NCI-H1092 treated with DMSO at 0.1 percent for 48 hours (cell line): Measurements from ENCODE around the gene ELMO2.

ENCODE experiments used
- DNase-seq: peaks from one replicate; lab custom pipeline; 2025; lab: John Stamatoyannopoulos, UW

Gene ELMO2, protein sequence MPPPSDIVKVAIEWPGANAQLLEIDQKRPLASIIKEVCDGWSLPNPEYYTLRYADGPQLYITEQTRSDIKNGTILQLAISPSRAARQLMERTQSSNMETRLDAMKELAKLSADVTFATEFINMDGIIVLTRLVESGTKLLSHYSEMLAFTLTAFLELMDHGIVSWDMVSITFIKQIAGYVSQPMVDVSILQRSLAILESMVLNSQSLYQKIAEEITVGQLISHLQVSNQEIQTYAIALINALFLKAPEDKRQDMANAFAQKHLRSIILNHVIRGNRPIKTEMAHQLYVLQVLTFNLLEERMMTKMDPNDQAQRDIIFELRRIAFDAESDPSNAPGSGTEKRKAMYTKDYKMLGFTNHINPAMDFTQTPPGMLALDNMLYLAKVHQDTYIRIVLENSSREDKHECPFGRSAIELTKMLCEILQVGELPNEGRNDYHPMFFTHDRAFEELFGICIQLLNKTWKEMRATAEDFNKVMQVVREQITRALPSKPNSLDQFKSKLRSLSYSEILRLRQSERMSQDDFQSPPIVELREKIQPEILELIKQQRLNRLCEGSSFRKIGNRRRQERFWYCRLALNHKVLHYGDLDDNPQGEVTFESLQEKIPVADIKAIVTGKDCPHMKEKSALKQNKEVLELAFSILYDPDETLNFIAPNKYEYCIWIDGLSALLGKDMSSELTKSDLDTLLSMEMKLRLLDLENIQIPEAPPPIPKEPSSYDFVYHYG

DNA sequence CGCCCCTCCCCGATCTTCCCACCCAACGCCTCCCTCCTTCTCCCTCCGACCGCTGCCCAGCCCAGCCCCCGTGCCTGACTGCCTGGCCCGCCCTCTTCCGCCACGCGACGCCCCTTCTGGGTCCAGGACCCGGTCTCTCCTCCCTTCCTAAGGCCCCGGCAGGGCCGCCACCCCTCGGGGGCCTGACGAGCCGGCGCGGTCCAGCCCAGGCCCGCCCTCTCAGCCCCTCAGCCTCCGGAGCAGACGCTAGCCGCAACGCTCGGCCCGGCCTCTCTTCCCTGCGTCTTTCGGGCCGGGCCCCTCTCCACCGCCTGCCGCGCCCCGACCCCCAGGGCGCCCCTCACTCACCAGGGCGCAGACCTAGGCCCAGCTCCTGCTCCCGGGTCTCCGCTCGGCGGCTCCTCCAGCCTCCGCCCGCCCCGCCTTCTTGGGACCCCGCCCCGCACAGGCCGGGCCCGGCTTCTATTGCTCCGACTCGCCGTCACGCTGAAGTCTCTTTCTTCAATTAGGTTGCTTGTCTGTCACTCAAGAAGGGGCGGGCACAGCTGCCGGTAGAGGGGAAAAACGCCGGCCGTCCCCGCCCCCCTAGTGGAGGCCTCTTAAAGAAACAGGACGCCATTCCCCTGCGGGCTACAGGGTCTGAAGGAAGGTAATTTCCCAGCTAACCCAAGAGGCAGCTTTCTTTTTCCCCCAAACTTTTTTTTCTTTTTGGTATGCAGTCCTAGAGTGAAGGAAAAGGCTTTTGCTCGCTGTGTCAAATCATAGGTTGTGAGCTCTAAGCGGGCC, at the start of gene ELMO2:
Gene ELMO2 (minus strand): TSS at position 416 of the 786 bp plus-strand sequence. CDS start 12,133 bp downstream, outside the sequence.
- peak; percentile 99 for DNase-seq

DNA sequence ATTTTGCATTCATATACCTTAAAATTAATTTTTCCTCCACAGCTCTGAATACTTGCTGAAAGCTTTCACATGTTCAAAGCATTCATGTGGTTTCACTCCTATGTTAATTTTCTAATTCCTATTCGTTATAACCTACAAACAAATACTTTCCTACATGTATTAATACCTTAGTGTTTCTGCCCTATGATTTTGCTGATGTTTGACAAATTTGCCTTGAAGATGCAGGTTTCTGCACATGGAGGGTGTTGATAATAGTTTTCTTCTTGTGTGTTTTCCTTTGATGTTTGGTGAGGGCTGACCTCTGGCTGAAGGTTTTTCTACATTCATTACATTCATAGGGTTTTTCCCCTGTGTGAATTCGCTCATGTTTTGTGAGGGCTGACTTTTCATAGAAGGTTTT, 49.3 kb upstream of the ELMO2 start:
- no peak for DNase-seq

DNA sequence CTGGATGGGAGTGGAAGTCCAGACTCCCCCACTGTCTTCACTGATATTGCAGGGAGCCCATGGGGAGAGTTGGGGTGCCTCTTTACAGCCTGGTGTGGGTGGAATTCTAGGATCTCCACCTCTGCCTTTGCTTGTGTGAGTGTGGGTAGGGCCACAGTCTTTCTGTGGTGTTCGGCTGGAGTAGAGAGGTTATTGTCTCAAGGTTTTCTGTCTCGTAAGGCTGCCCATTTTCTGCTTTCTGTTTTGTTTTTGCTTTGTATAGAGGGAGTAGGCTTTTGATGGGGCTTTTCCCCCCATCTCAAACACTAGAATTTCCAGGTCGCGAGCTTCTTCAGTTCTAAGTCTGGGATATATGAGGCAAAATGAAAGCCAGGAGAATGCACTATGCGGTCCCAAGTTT, 40.4 kb upstream of the ELMO2 start:
- DNase-seq, result no peak

DNA sequence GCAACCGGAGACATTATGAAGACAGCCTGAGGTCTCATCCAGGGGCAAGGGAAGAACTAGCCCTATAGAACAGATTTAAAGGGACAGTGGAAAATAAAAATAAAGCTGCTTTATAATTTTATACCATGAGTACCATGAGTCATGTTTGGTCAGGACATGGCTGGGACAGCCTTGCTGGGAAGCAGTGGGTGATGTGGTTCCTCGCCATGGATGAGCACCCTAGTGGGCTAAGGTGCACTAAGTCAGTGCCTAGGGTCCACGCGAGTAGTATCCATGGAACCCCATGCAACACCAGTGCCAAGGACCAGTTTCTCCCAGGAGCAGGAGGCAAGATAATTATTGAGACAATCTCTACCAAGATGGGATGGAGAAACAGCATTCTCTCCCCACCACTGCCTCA, 33.4 kb upstream of the ELMO2 start:
- DNase-seq, result no peak

DNA sequence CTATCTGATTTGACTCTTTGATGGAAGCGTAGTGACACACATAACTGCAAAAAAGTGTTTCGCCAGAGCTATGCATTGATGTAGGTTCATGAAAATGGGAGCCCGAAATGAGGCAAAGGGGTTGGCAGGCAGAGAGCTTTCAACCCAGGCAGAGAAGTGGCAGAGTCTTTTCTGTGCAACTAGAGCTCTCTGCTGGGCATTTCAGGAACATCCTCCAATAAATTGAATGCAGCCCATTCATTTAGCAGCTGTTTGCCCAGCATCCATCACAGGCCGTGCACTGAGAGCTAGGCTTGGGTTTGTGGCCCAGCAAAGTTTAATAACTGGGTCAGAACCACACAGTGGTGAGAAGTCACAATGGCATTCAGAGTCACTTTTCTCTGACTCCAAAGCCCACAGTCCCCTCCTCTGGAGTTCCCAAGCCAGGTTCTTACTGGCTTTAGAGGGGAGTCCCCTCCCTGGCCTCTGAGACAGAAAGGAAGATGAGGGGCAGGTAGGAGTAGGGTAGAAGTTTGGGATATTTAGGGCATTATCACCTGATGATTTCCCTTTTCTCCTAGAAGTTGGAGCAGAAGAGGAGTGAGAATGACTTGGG, 31.8 kb upstream of the ELMO2 start:
- peak; percentile 25 for DNase-seq

DNA sequence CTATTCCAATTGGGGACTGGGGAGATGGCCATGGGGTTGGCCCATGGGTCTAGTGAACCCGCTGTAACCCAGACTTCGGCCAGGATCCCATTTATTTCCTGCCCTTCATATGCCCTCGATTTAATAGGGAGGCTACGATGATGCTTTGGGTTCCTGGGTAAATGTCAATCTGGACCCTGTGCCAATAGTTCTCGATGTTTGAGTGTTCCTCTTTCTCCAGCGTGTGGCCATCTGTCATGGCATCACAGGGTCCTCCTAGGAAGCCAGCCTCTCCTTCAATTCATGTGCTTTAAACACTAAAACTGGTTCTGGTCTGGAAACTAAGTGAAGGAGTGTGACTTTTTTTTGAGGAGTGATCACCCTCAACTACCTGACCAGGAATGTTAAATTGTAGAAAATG, 28.7 kb upstream of the ELMO2 start:
- no peak for DNase-seq

DNA sequence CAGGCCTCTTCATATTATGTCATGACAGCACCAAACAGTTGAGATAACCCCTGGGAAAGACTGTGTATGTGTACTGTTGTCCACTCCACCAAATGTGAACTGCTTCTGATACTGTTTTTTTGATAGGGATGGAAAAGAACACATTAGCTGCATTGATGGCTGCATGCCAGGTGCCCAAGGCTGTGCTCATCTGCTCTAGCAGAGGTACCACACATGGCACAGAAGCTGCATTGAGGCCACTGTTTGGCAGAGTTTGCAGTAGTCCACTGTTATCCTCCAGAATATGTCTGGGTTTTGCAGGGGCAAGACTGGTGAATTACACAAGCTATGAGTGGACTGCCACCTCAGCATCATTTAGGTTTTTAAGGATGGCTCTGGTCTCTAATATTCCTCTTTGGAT, 28.2 kb upstream of the ELMO2 start:
- no peak for DNase-seq

DNA sequence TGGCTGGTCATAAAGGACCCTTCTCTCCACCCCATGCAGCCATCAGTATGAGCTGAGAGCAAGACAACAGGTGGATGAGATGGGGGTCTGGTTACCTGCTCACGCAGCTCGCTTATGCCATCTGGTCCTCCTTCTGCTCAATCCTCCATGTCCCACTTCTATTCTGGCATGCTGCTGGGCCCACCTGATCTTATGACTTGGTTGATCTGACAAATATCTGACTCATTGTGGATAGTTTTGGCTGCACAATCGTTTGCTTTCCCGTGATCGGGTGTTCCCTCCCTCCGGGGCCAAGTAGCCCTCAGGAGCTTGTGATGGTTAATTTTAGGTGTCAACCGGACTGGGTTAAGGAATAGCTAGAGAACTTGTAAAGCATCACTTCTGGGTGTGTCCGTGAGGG, 26.6 kb upstream of the ELMO2 start:
- no peak for DNase-seq

DNA sequence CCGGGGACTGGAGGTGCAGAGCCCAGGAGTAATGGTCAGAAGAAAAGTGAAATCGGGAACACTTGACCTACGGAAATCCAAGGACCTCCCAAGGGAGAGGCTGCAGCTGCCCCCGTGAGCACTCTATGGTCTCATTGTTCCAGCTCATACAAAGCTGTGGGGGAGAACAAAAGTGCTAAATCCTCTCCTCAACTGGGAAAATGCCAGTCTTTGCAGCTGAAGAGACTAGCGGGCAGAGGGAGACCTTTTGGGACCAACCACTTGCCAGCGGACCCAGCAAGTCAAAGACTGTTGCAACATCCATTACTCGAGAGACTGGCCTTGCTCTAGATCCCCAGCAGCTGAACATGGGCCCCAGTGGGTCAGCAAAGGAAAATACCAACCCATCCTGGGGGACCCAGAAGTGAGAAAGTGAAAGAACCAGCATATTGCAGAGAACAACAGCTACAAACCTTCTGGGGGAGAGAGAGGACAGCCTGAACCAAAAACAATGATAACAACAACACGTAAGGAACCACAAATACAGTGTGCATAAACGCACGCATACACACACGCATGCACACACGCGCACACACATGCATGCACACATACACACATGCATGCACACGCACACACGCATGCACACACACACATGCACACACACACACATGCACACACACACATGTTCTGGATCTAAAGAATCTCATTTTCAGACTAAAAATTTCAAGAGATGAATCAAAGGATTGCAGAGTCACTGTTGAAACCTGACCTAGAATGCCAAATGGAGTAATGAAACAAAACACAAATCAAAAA, 24.7 kb upstream of the ELMO2 start:
- no peak for DNase-seq

DNA sequence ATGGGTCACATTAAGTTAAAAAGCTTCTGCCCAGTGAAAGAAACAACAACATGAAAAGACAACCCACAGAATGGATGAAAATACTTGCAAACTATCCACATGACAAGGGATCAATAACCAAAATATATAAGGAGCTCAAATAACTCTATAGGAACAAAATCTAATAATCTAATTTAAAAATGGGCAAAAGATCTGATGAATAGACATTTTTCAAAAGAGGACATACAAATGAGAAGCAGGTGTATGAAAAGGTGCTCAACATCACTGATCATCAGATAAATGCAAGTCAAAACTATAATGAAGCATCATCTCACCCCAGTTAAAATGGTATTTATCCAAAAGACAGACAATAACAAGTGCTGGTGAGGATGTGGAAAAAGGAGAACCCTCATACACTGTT, 21.0 kb upstream of the ELMO2 start:
- no peak for DNase-seq

DNA sequence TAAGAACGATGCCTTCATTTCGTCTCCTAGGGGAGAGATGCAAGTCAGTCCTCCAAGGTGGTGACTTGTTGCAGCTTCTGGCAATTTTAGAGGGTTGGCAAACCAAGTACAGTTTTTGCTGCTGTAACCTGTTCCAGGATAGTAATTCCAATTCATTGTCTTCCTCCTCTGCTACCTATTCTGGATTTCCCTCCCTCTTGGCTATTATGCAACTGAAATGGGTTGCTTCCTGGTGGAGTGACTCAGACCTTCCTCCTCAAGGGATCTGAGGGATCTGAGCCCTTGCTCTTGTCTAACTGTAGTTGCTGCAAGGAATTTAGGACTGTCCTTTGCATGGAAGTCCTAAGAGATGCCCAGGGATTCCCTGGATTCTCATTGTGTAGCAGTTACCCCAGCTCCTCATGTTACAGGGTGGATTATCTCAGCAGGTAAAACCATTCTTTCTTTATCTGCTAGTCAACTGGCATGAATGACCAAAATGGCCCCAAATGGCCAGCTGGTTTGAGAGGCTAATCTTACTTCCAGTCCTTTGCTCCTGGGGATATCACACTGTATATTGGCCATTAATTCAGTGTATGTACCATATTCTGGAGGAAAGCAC, 17.6 kb upstream of the ELMO2 start:
- no peak for DNase-seq

DNA sequence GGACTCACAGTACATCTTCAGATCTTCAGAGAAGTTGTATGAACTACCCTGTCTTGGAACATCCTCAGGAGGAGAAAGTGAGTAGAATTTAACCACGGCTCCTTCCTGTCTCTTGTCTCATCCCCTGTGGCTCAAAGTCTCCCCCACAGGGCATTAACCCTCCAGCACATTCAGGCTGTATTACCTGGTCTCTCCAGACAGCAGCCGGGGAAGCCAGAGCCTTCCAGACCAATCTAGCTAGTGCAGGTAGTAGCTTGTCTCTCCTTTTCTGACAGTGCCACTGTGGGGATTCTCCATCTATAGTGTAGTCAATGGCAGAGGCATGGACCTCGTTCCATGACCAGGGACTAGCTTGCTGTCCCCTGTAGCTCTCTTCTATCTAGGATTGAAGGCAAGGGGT, 16.9 kb upstream of the ELMO2 start:
- DNase-seq, result no peak

DNA sequence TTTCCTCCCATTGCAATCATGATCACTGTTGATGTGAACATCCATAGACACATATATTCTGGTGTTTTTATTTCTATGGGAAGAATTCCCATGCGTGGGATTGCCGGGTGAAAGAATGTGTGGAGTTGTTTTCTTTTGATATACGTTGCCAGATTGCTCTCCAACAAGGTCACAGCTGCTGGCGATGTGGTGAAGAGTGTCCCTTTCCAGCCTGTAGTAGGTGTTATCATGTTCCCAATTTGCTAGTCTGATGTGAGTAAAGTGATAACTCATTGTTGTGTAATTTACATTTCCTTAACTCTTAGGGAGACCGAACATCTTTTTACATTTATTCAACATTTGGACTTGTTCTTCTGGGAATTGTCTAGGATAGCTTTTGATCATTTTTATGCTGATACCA, 14.5 kb upstream of the ELMO2 start:
- no peak for DNase-seq

DNA sequence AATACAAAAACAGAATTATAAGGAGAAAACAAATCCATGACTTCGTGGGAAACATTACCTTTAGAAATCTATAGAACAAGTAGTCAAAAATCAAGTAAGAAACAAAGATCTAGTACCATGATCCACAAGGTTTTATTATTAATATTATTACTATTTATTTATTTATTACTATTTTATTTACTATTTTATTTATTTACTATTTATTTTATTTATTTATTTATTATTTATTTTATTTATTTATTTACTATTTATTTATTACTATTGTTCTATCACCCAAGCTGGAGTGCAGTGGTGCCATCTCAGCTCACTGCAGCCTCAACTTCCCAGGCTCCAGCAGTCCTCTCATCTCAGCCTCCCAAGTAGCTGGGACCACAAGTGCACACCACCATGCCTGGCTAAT, 13.5 kb upstream of the ELMO2 start:
- DNase-seq, result no peak

DNA sequence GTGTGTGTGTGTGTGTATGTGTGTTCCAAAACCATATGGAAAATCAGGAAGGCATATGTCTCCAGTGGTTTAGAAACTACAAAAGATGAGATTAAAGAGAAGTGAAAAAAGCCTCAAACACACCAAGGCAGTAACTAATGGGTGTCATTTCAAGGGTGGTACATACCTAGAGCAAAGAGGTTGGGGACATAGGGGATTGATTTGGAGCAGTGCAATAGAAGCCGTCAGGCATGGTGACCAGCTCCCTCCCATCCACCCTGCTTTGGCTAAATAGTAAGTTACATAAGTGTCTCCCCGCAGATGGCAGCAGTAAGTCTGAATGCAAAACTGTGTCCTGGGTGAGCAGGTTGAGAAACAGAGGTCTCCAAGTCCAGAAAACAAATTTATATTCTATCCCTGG, 10.4 kb upstream of the ELMO2 start:
- DNase-seq, result no peak

DNA sequence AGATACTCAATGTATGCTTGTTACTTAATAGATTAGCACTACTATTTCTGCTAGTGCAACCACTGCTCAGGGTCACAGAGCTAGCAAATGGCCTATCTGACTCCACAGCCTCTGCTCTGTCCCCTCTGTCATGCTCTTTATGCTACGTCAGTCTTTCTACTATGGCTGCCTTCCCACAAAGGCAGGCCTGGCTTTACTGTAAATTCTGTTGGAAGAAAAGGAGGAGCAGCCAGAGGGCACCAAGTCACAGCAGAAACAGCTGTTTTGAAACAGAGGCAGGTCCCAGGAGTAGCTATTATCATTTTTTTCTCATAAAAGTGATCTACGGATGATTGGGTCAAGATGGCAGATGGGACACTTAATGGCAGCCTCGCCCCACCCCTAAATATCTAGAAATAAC, 10.0 kb upstream of the ELMO2 start:
- no peak for DNase-seq

DNA sequence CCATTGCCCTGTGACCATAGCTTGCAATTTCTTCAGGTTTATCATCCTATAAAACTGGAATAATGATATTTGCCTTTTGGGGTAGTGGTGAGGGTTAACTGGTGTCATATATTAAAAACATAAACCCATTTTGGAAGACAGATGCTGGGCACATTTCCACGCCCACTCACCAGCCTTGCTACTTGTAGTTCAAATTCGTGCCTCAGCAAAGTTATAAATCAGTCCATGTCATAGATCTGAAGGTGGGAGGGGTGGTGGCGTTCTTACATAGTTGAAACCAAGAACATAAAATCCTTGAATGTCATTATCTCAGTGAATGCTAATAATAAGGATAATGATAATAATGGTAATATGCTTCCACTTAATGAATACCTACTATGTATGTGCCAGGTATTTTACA, 9.4 kb upstream of the ELMO2 start:
- DNase-seq, result no peak

DNA sequence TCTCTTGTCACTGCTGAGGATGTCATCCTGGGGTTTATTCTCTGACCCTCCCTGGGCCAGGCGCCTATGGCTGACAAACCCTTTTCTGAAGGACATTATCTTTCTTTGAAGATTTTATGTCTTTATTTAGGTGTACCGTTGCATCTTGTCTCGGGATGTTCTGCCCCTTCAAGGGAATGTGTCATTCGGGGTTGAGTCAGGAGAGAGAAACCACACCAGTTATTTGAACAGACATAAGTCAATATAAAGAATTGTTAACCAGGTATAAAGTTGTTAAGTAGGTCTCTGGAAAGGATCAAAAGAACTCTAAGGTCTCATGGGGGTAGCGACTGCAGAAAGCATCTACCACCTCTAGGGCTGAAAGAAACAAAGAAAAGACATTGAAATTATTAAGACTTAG, 8.2 kb upstream of the ELMO2 start:
- no peak for DNase-seq

DNA sequence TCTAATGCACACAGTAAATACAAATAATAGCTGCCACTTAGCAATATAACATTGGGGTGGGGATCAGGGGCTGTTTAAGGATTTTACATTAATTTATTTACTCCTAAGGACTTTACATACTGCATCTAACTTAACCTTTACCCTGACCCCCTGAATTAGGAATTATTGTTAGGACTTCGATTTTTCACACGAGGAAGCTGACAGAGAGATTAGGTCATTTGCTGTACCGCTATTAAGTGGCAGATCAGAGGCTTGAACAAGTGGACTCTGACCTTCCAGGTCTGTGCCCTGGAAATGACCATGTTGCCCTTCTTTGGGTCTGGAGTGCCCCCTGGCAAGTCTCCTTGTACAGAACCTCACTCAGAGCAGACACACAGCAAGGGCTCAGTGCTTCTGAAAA, 5.2 kb upstream of the ELMO2 start:
- no peak for DNase-seq

DNA sequence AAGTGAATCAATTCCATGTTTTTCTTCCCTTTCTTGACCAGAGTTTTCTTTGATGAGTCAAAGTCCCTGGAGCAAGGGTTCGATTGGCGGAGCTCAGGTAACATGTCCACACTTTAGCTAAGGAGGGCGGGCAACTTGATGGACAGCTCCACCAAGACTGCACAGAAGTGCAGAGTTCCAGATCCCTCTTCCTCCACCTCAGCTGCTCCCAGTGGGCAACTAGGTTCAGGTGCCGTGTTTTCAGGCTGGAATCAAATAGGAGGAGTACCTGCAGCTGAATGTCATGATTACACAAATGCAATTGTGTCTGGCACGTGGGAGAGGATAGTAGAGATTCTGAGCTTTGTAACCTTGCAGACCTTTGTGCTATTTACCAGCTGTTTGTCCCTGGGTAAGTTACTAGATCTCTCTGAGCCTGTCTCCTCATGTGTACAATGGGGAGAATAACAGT, 1.9 kb upstream of the ELMO2 start:
- DNase-seq, result no peak

DNA sequence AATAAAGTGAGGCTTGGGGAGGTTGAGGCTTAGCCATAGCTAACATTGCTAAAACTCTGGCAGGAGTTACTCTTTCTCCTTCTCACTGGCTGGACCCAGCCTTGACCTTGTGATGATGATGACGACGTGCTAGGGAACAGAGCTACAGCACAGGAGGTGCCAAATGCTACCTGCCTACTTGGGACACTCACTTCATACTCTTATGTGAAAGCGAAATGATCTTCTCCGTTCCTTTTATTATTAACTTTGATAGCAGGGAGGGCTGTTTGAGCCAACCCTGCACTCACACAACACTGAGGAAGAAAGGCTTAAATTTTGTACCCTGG, 1.2 kb upstream of the ELMO2 start:
- DNase-seq, result no peak
